RWPE2 (cell line): Measurements from ENCODE around the gene FNDC3B.

Experiments used
- ATAC-seq: fragments of 200-7000 bp; cut with Tn5 transposase; 3 replicates; pipeline ENCODE4 v1.9.1; 2021; ENCODE audit warnings: low read depth
- DNase-seq: peaks from one replicate; pipeline ENCODE4 v3.0.0-alpha.2; 2020; ENCODE audit warnings: low spot score
- H3K27ac ChIP-seq: fragments of 450-650 bp; 2 replicates; pipeline ENCODE4 v1.5.1; 2017; ENCODE audit warnings: mild to moderate bottlenecking; ENCODE audit not compliant: poor library complexity, severe bottlenecking
- H3K27me3 ChIP-seq: fragments of 250-450 bp; sonication (Bioruptor Pico); 2 replicates; pipeline ENCODE4 v1.5.1; 2021; ENCODE audit warnings: mild to moderate bottlenecking, moderate library complexity; ENCODE audit not compliant: insufficient read depth, poor library complexity, severe bottlenecking
- H3K36me3 ChIP-seq: fragments of 250-450 bp; sonication (Bioruptor Pico); 2 replicates; pipeline ENCODE4 v1.5.1; 2020; ENCODE audit warnings: low read depth, mild to moderate bottlenecking, moderate library complexity
- H3K4me1 ChIP-seq: fragments of 250-450 bp; sonication (Bioruptor Pico); 2 replicates; pipeline ENCODE4 v1.5.1; 2021; ENCODE audit warnings: mild to moderate bottlenecking, moderate library complexity; ENCODE audit not compliant: insufficient read depth, poor library complexity, severe bottlenecking
- H3K4me3 ChIP-seq: fragments of 250-450 bp; sonication (Bioruptor Pico); 2 replicates; pipeline ENCODE4 v1.5.1; 2021; ENCODE audit warnings: mild to moderate bottlenecking, moderate library complexity; ENCODE audit not compliant: severe bottlenecking
- H3K9me3 ChIP-seq: fragments of 250-450 bp; sonication (Bioruptor Pico); 2 replicates; pipeline ENCODE4 v1.5.1; 2021; ENCODE audit warnings: mild to moderate bottlenecking, moderate library complexity; ENCODE audit not compliant: severe bottlenecking
- TF ChIP-seq, protein P1 (sequence below): fragments of 450-650 bp; IDR thresholded peaks from one replicate; pipeline ENCODE4 v1.5.1; 2017; ENCODE audit warnings: mild to moderate bottlenecking, moderate library complexity; ENCODE audit not compliant: poor library complexity, severe bottlenecking

FNDC3B gene

DNA sequence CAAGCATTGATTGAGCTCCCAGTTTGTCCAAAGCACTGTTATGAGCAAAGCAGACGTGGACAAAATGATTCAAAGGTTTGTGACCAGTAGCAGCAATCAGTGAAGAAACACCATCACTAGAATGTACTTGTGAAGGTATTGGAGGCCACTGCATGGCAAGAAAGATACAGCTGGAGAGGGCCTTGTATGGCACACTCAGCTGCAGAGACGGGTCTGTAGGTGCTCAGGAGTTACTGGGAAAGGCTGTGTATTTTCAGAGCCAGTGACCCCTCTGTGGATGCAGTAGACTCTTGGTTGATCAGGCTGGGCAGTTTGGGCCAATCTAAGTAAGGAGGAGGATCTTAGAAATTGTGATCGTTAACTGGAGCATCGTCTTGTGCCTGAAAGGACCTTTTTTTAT is 288.9 kb downstream of the FNDC3B start:
- H3K4me1 ChIP-seq: peaks cover 5% of the 10 kb centered on the region
- DNase-seq (no peak), ATAC-seq (no peak)
- TF ChIP-seq, protein P1, sequence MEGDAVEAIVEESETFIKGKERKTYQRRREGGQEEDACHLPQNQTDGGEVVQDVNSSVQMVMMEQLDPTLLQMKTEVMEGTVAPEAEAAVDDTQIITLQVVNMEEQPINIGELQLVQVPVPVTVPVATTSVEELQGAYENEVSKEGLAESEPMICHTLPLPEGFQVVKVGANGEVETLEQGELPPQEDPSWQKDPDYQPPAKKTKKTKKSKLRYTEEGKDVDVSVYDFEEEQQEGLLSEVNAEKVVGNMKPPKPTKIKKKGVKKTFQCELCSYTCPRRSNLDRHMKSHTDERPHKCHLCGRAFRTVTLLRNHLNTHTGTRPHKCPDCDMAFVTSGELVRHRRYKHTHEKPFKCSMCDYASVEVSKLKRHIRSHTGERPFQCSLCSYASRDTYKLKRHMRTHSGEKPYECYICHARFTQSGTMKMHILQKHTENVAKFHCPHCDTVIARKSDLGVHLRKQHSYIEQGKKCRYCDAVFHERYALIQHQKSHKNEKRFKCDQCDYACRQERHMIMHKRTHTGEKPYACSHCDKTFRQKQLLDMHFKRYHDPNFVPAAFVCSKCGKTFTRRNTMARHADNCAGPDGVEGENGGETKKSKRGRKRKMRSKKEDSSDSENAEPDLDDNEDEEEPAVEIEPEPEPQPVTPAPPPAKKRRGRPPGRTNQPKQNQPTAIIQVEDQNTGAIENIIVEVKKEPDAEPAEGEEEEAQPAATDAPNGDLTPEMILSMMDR: no peak
- no peaks in the 10 kb centered on the region for H3K9me3 ChIP-seq
- H3K36me3 ChIP-seq: peaks cover 87% of the 10 kb centered on the region
- H3K4me3 ChIP-seq: no peak overlapping the region
- H3K27me3 ChIP-seq: no peaks in the 10 kb centered on the region
- no peak overlapping the region for H3K27ac ChIP-seq

DNA sequence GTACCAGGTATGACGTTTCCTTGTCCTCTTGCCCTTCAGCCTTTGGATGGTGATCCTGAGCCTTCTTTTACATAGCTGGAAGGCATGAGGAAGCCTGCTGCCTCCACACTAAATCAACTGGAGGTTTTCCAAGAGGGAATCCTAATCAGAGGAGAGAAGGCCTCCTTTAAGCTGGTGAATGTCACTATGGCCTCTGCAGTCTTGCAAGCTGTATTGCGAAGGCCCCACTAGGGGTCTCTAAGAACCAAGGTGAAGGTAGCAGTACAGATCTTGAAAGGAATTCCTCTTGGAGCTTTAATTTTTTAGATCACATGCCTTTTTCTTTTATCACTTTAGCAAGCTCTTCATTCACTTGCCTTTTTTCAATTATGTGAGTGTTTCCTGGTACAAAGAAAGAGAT is 289.7 kb downstream of the FNDC3B start:
- TF ChIP-seq, protein P1: no peak
- ATAC-seq (no peak), DNase-seq (no peak)
- Histone ChIP-seq H3K27ac (no peak overlapping the region), H3K4me1 (peaks cover 4% of the 10 kb centered on the region), H3K27me3 (no peaks in the 10 kb centered on the region), H3K9me3 (no peaks in the 10 kb centered on the region), H3K36me3 (peaks cover 92% of the 10 kb centered on the region), H3K4me3 (no peak overlapping the region)

DNA sequence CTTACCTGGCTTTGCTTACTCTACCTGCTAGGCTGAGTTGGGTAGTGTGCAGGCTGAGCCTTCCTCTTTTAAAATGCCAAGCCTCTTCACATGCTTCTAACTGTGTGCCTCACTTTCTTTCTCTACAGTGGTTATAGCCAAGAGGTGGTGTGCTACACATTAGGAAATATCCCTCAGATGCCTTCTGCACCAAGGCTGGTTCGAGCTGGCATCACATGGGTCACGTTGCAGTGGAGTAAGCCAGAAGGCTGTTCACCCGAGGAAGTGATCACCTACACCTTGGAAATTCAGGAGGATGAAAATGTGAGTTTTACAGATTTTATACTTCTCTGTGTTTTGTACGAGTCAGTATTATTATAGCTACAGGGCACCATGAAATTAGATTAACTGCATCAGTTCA is 291.0 kb downstream of the FNDC3B start:
- TF ChIP-seq, protein P1: no peak
- Histone ChIP-seq H3K27ac (no peak overlapping the region), H3K27me3 (no peaks in the 10 kb centered on the region), H3K9me3 (no peaks in the 10 kb centered on the region), H3K4me1 (peaks cover 14% of the 10 kb centered on the region), H3K36me3 (peaks cover 92% of the 10 kb centered on the region), H3K4me3 (no peak overlapping the region)
- DNase-seq: no peak
- ATAC-seq: no peak

DNA sequence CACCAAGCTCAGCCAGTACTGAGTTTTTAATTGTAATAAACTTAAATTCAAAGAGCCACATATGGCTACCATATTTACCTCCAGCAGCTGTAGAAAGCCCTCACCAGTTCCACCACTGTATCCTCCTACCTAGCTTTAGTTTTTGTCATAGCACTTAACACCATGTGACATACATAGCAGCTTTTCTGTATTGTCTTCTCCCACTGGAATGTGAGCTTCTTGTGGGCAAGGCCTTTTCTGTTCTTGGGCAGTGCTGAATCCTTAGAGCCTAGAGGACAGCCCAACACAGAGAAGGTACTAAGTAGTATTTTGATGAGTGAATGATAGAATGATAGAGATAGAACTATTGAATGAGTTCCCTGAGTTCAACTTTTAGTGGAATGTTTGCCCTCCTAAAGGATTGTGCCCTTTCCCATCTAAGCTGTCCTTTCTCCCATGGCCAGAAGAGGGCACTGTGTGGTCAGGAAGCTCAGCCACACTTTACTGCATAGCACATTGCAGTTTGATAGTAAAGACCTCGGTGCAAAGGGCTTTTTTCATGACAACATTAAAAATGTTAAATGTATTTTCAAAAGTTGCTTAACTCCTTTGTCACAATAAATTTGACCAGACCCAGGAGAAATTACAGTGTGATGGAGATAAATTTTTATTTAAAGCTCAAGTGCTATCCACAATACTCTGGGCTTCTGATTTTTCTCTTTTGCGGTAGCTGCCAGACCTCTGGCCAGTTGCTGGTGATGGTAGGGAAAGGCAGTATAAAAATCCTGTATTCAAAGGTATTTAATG is 293.1 kb downstream of the FNDC3B start:
- Histone ChIP-seq H3K4me3 (no peak overlapping the region), H3K9me3 (no peaks in the 10 kb centered on the region), H3K4me1 (peaks cover 14% of the 10 kb centered on the region), H3K36me3 (peaks cover 93% of the 10 kb centered on the region), H3K27me3 (no peaks in the 10 kb centered on the region), H3K27ac (no peak overlapping the region)
- TF ChIP-seq, protein P1: peak; percentile 96
- DNase-seq (no peak), ATAC-seq (peak; percentile 81)

DNA sequence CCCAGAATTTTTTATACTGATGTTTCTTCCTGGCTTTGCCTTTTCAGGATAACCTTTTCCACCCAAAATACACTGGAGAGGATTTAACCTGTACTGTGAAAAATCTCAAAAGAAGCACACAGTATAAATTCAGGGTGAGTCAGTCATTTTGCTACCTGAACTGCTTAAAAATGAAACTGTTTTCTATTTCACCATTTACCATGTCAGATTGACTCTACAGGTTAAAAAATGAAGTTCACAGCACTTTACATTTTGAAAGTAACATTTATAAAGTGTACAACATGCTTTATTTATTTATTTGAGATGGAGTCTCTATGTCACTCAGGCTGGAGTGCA is 293.6 kb downstream of the FNDC3B start:
- Histone ChIP-seq H3K9me3 (no peaks in the 10 kb centered on the region), H3K36me3 (peaks cover 93% of the 10 kb centered on the region), H3K4me1 (peaks cover 14% of the 10 kb centered on the region), H3K27me3 (no peaks in the 10 kb centered on the region), H3K4me3 (no peak overlapping the region), H3K27ac (no peak overlapping the region)
- TF ChIP-seq, protein P1: no peak
- DNase-seq: no peak
- ATAC-seq: no peak
